K562 (cell line): ENCODE results near the gene BLTP2. TPM values are rescaled to one million over a fixed set of nuclear protein-coding genes. Genes with fewer than 3 reads are reported as not detected.
A peak's percentile ranks its signal among the peaks of the same experiment; 100 is the strongest.

Experiments used
- FOXP4 ChIP-seq: sonication (generic); formaldehyde crosslinking; IDR thresholded peaks from 2 replicates; pipeline ENCODE4 v1.8.0; 2022; ENCODE audit warnings: mild to moderate bottlenecking, missing genetic modification reagents, borderline replicate concordance
- GTF2E2 ChIP-seq: fragments of 200-800 bp; sonication (Bioruptor generic); IDR thresholded peaks from 2 replicates; pipeline ENCODE4 v1.6.1; 2016; ENCODE audit warnings: missing genetic modification characterization, missing compliant biosample characterization
- HLTF ChIP-seq: fragments of 450-650 bp; IDR thresholded peaks from 2 replicates; pipeline ENCODE4 v1.6.1; 2016
- MAZ ChIP-seq, 2 experiments: fragments of 450-650 bp in 1 of 2; sonication (generic) in 1 of 2; formaldehyde crosslinking; IDR thresholded peaks in 1 of 2; conservative IDR thresholded peaks in 1 of 2; 2 replicates each; pipeline versions ENCODE4 v1.4.0 to v1.5.0; 2020; ENCODE audit warnings: mild to moderate bottlenecking in 1 of 2, missing genetic modification reagents in 1 of 2
- NCOA1 ChIP-seq: fragments of 450-650 bp; IDR thresholded peaks from 2 replicates; pipeline ENCODE4 v1.6.1; 2016; ENCODE audit warnings: low read depth
- NR2C2 ChIP-seq, 2 experiments: fragments of 200-800 bp in 1 of 2; sonication (Bioruptor generic) in 1 of 2; sonication (generic) in 1 of 2; formaldehyde crosslinking in 1 of 2; IDR thresholded peaks; 2 replicates each; pipeline versions ENCODE4 v1.6.1 to v1.8.0; 2016 to 2022; ENCODE audit warnings: mild to moderate bottlenecking in 1 of 2, missing compliant biosample characterization in 1 of 2, missing genetic modification characterization in 1 of 2, missing genetic modification reagents in 1 of 2
- THRA ChIP-seq: fragments of 450-650 bp; IDR thresholded peaks from 2 replicates; pipeline ENCODE4 v1.6.1; 2017; ENCODE audit warnings: mild to moderate bottlenecking, moderate library complexity
- THRB ChIP-seq: fragments of 450-650 bp; formaldehyde crosslinking; conservative IDR thresholded peaks from 2 replicates; pipeline ENCODE4 v1.4.0; 2022; ENCODE audit warnings: mild to moderate bottlenecking, missing genetic modification characterization
- ZNF395 ChIP-seq: fragments of 200-800 bp; sonication (Bioruptor generic); IDR thresholded peaks from 2 replicates; pipeline ENCODE4 v1.6.1; 2017; ENCODE audit warnings: missing genetic modification characterization, missing compliant biosample characterization
- ZNF436 ChIP-seq: fragments of 250-450, 450-650 bp; sonication (Bioruptor Pico); formaldehyde crosslinking; IDR thresholded peaks from 2 replicates; pipeline ENCODE4 v1.7.0; 2020; ENCODE audit warnings: mild to moderate bottlenecking
- ZNF518B ChIP-seq: fragments of 250-450 bp; sonication (Bioruptor Pico); IDR thresholded peaks from 2 replicates; pipeline ENCODE4 v1.5.0; 2021; ENCODE audit warnings: mild to moderate bottlenecking, moderate library complexity
- polyA plus RNA-seq, 8 experiments: library from polyadenylated mRNA; depleted of rRNA in 4 of 8; stranded (reverse) in 5 of 8; unstranded in 3 of 8; fragments of >200 nt; fragmentation: Nextera tagmentation in 2 of 8; fragmentation: Illumina TruSeq in 1 of 8; extraction: Ambion mirVana in 2 of 8; extraction: Trizol in 1 of 8; gene quantifications; 2 replicates each; pipeline versions ENCODE4 v1.2.1 to v1.2.3, GENCODE V29; 2011 to 2014; ENCODE audit warnings: inconsistent platforms in 1 of 8, missing spikeins in 1 of 8
- total RNA-seq, 7 experiments: library from RNA; depleted of rRNA in 6 of 7; stranded (reverse); fragments of >200 nt in 6 of 7; fragmentation: Illumina TruSeq in 2 of 7; extraction: Trizol in 2 of 7; gene quantifications; 2 replicates each; pipeline versions ENCODE4 v1.2.1 to v1.2.3, GENCODE V29; 2011 to 2021; ENCODE audit warnings: low replicate concordance in 1 of 7
- TF ChIP-seq, protein P1 (sequence below), 3 experiments: fragments of 200-800 bp in 1 of 3; sonication (Bioruptor generic) in 1 of 3; sonication (generic) in 1 of 3; formaldehyde crosslinking in 1 of 3; IDR thresholded peaks; 2 replicates each; pipeline versions ENCODE4 v1.6.1 to v1.8.0; 2016 to 2022; ENCODE audit warnings: mild to moderate bottlenecking in 2 of 3, missing compliant biosample characterization in 2 of 3, missing genetic modification characterization in 2 of 3, missing genetic modification reagents in 1 of 3

BLTP2 gene
- total and polyA plus RNA-seq, 9 of the 15 experiments (the other 6 are each of a cell fraction or from before 2014, with no cell fraction given), result 14.7 to 174 (median 103) TPM

GRCh38 chr17:28646039-28646754 is 1.2 kb upstream of the BLTP2 start (continued):
- TF ChIP-seq FOXP4 (CRISPR knock-in tag) (0 out of 2 replicates have a peak, but pooled peaks have one; percentile 64), MAZ (CRISPR knock-in tag; conservative IDR thresholded peaks at IDR 0.05 in 1 of 2, IDR thresholded peaks at IDR 0.05 in 1 of 2) (peak in 1 of 2 experiments; percentile 61; a peak in 3 of 4 replicates), THRA (no peak), HLTF (peak; percentile 23; the same call in 1 of the 2 replicates), ZNF436 (CRISPR knock-in tag) (no peak), GTF2E2 (tag) (peak; percentile 48; the same call in 1 of the 2 replicates), ZNF518B (CRISPR knock-in tag) (no peak), NCOA1 (peak; percentile 57; the same call in 1 of the 2 replicates), THRB (CRISPR knock-in tag) (peak; percentile 55; the same call in 1 of the 2 replicates), ZNF395 (CRISPR knock-in tag) (peak; percentile 76), NR2C2 (CRISPR knock-in tag; IDR thresholded peaks at IDR 0.05) (no peak), NR2C2 (tag; IDR thresholded peaks at IDR 0.05) (peak; percentile 50; the same call in 1 of the 2 replicates)
- TF ChIP-seq, protein P1, sequence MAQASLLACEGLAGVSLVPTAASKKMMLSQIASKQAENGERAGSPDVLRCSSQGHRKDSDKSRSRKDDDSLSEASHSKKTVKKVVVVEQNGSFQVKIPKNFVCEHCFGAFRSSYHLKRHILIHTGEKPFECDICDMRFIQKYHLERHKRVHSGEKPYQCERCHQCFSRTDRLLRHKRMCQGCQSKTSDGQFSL (CRISPR knock-in tag; IDR thresholded peaks at IDR 0.05), result peak; percentile 47; the same call in 1 of the 2 replicates
- TF ChIP-seq, protein P1 (tag; IDR thresholded peaks at IDR 0.05), result peak in 1 of 2 experiments; percentile 71; a peak in 1 of 4 replicates
